Spleen (tissue), 11 donors: ENCODE measurements around the gene DLX4. TPM values are rescaled to one million over a fixed set of nuclear protein-coding genes. Genes with fewer than 3 reads are reported as not detected.

Experiments used
- DNase-seq: peaks from one replicate; pipeline ENCODE4 v3.0.0-alpha.2; 2020
- H3K27ac ChIP-seq, 8 donors: fragments of 200-600 bp; sonication (generic) in 7 of 8; 1 replicate in 4 of 8; 2 replicates in 4 of 8; pipeline versions ENCODE4 v1.5.0 to v1.8.0; 2016 to 2021; ENCODE audit warnings: inconsistent platforms in 4 of 8, mild to moderate bottlenecking in 4 of 8, moderate library complexity in 1 of 8
- H3K27me3 ChIP-seq, 7 donors: fragments of 200-600 bp; sonication (generic) in 6 of 7; replicated peaks in 1 of 7; 1 replicate in 4 of 7; 2 replicates in 3 of 7; pipeline versions ENCODE4 v1.5.0 to v1.8.0; 2016 to 2021; ENCODE audit warnings: inconsistent platforms in 3 of 7, mild to moderate bottlenecking in 1 of 7
- H3K36me3 ChIP-seq, 6 donors: fragments of 200-600 bp; sonication (generic) in 5 of 6; 1 replicate in 4 of 6; 2 replicates in 2 of 6; pipeline versions ENCODE4 v1.5.0 to v1.8.0; 2016 to 2021; ENCODE audit warnings: inconsistent platforms in 2 of 6
- H3K4me1 ChIP-seq, 6 donors: fragments of 200-600 bp; sonication (generic) in 5 of 6; 1 replicate in 3 of 6; 2 replicates in 3 of 6; pipeline versions ENCODE4 v1.5.0 to v1.8.0; 2016 to 2021; ENCODE audit warnings: inconsistent platforms in 3 of 6
- H3K4me3 ChIP-seq, 8 donors: fragments of 200-600 bp; sonication (generic) in 7 of 8; 1 replicate in 4 of 8; 2 replicates in 4 of 8; pipeline versions ENCODE4 v1.5.0 to v1.8.0; 2016 to 2021; ENCODE audit warnings: inconsistent platforms in 4 of 8, mild to moderate bottlenecking in 4 of 8, moderate library complexity in 2 of 8
- H3K9me3 ChIP-seq, 8 donors: fragments of 200-600 bp; sonication (generic) in 7 of 8; 1 replicate in 4 of 8; 2 replicates in 4 of 8; pipeline versions ENCODE4 v1.5.0 to v1.8.0; 2016 to 2021; ENCODE audit warnings: inconsistent platforms in 4 of 8
- CTCF ChIP-seq, 11 experiments: fragments of 200-600 bp in 7 of 11; fragments of 450-650 bp in 4 of 11; sonication (generic) in 4 of 11; IDR thresholded peaks in 8 of 11; conservative IDR thresholded peaks in 3 of 11; 1 replicate in 7 of 11; 2 replicates in 4 of 11; pipeline versions ENCODE4 v1.4.0 to v1.8.0; 2016 to 2021; ENCODE audit warnings: antibody characterized with exemption in 11 of 11, inconsistent platforms in 4 of 11, mild to moderate bottlenecking in 1 of 11
- POLR2A ChIP-seq, 3 donors: fragments of 450-650 bp; IDR thresholded peaks; one replicate each; pipeline ENCODE4 v1.5.1; 2017; ENCODE audit warnings: antibody characterized with exemption in 3 of 3, mild to moderate bottlenecking in 1 of 3
- POLR2AphosphoS5 ChIP-seq, 3 donors: sonication (generic); formaldehyde crosslinking; IDR thresholded peaks; one replicate each; pipeline ENCODE4 v1.5.1; 2017; ENCODE audit warnings: antibody characterized with exemption in 3 of 3
- WGBS, 5 donors: extraction: QIAGEN DNeasy Blood & Tissue Kit in 3 of 5; methylation state at CpG; one replicate each; pipeline versions ENCODE4 v1.1.5 to v1.1.7; 2013 to 2018; 5-methylcytosine and 5-hydroxymethylcytosine counted together
- intact Hi-C: fragments of 100-400 bp; cut with DNase I; formaldehyde crosslinking; loops from one replicate; pipeline ENCODE4 v1.15.0; 2023; ENCODE audit warnings: low total_unique reads
- polyA plus RNA-seq, 3 donors: library from polyadenylated mRNA; stranded (reverse); fragments of 200-250 nt; gene quantifications; one replicate each; pipeline ENCODE4 v1.2.1, GENCODE V29; 2013
- total RNA-seq, 7 donors: library from RNA; depleted of rRNA in 3 of 7; stranded (reverse); fragments of >200 nt in 3 of 7; fragmentation: NEBNext Ultra II Directional in 4 of 7; extraction: Animal tissue kit (Norgen Biotek cat#: 25700) in 4 of 7; gene quantifications; one replicate each; pipeline versions ENCODE4 v1.1.0 to v1.2.1, GENCODE V29; 2016 to 2021
- donor health status: healthy with polysubstance abuse.
- donor health status: DM: no; HTN: no; CAD: no; lungs with moderate emphysema.
- donor health status: DM: no; HTN: no; CAD: no.
- donor health status: Bipolar disorder and iron deficiency.
- donor health status: healthy.
- donor health status: DM: no; HTN: no; CAD: no.
- donor health status: DM: yes; HTN: yes; CAD: no.

DLX4 gene
- total and polyA plus RNA-seq, 10 donors: 0.09 to 1.1 (median 0.31) TPM; not detected in 2

GRCh38 chr17:49932901-49933300 is 36.1 kb upstream of the DLX4 start:
- Histone ChIP-seq H3K4me1 (no peaks in the 10 kb centered on the region), H3K36me3 (no peaks in the 10 kb centered on the region), H3K4me3 (no peak overlapping the region), H3K27me3 (peaks cover 0 to 92% (median 20%) of the 10 kb centered on the region in 7 donors), H3K27ac (no peak overlapping the region), H3K9me3 (no peaks in the 10 kb centered on the region)
- 76 to 95% (median 86%) methylated on average over 6 of the region's 6 CpGs for WGBS, 5 donors
- TF ChIP-seq POLR2A (IDR thresholded peaks at IDR 0.05) (no peak), CTCF (IDR thresholded peaks at IDR 0.05 in 8 of 11, conservative IDR thresholded peaks at IDR 0.05 in 3 of 11) (no peak), POLR2AphosphoS5 (IDR thresholded peaks at IDR 0.05) (no peak)
- intact Hi-C loops: no loop called here
- DNase-seq: no peak

GRCh38 chr17:49935526-49936210 is 33.3 kb upstream of the DLX4 start:
- H3K4me3 ChIP-seq: no peak overlapping the region
- no peaks in the 10 kb centered on the region for H3K9me3 ChIP-seq
- intact Hi-C loops: no loop called here
- no peak overlapping the region for H3K27ac ChIP-seq
- no peak for DNase-seq
- peaks cover 0 to 3% (median 0%) of the 10 kb centered on the region in 6 donors for H3K4me1 ChIP-seq
- H3K27me3 ChIP-seq: peaks cover 0 to 87% (median 18%) of the 10 kb centered on the region in 7 donors
- H3K36me3 ChIP-seq: no peaks in the 10 kb centered on the region
- TF ChIP-seq CTCF (IDR thresholded peaks at IDR 0.05 in 8 of 11, conservative IDR thresholded peaks at IDR 0.05 in 3 of 11) (no peak), POLR2A (IDR thresholded peaks at IDR 0.05) (no peak), POLR2AphosphoS5 (IDR thresholded peaks at IDR 0.05) (no peak)
- 76 to 89% (median 82%) methylated on average over 14 to 15 of the region's 15 CpGs for WGBS, 5 donors

- Histone ChIP-seq H3K4me1 (peaks cover 0 to 3% (median 0%) of the 10 kb centered on the region in 6 donors), H3K27ac (no peak overlapping the region), H3K4me3 (no peak overlapping the region), H3K36me3 (no peaks in the 10 kb centered on the region), H3K27me3 (peaks cover 0 to 87% (median 11%) of the 10 kb centered on the region in 7 donors), H3K9me3 (no peaks in the 10 kb centered on the region)
- 87 to 93% (median 88%) methylated on average over 9 of the region's 9 CpGs for WGBS, 5 donors
- TF ChIP-seq POLR2A (IDR thresholded peaks at IDR 0.05) (no peak), POLR2AphosphoS5 (IDR thresholded peaks at IDR 0.05) (no peak), CTCF (IDR thresholded peaks at IDR 0.05 in 8 of 11, conservative IDR thresholded peaks at IDR 0.05 in 3 of 11) (no peak)
- DNase-seq: no peak
- intact Hi-C loops: no loop called here
These were observed 32.6 kb upstream of the DLX4 start for GRCh38 chr17:49936386-49936785.

GRCh38 chr17:49939318-49939717 is 29.7 kb upstream of the DLX4 start:
- no peak for DNase-seq
- Histone ChIP-seq H3K9me3 (no peaks in the 10 kb centered on the region), H3K4me1 (peaks cover 0 to 3% (median 0%) of the 10 kb centered on the region in 6 donors), H3K27ac (no peak overlapping the region), H3K27me3 (peaks cover 0 to 87% (median 1%) of the 10 kb centered on the region in 7 donors), H3K4me3 (no peak overlapping the region), H3K36me3 (no peaks in the 10 kb centered on the region)
- intact Hi-C loops: no loop called here
- TF ChIP-seq POLR2AphosphoS5 (IDR thresholded peaks at IDR 0.05): no peak
- TF ChIP-seq POLR2A (IDR thresholded peaks at IDR 0.05): no peak
- TF ChIP-seq CTCF (IDR thresholded peaks at IDR 0.05 in 8 of 11, conservative IDR thresholded peaks at IDR 0.05 in 3 of 11): no peak
- WGBS, 5 donors: 35 to 50% (median 38%) methylated on average over 7 of the region's 7 CpGs
